T-cell (primary cell): ENCODE data around the gene NPR2. TPM values are rescaled to one million over a fixed set of nuclear protein-coding genes. Genes with fewer than 3 reads are reported as not detected.

ENCODE experiments used
- ATAC-seq, 4 experiments: fragments of 200-7000 bp in 3 of 4; fragments of 150-1000 bp in 1 of 4; cut with Tn5 transposase; replicated peaks in 1 of 4; 1 replicate in 3 of 4; 2 replicates in 1 of 4; pipeline ENCODE4 v1.10.0; 2021; ENCODE audit warnings: moderate library complexity in 3 of 4, mild to moderate bottlenecking in 2 of 4, moderate number of reproducible peaks in 1 of 4
- CTCF ChIA-PET, 2 donors: fragments of 300-600 bp; sonication (Branson Sonifier 250); formaldehyde crosslinking; loops; one replicate each; lab custom pipeline; 2022; ENCODE audit warnings: antibody characterized with exemption in 2 of 2; lab: Charles Lee
- POLR2A ChIA-PET, 2 donors: fragments of 300-600 bp; sonication (Branson Sonifier 250); formaldehyde crosslinking; loops; one replicate each; lab custom pipeline; 2022; ENCODE audit warnings: antibody characterized with exemption in 2 of 2; lab: Charles Lee
- DNase-seq, 35 experiments: peaks; one replicate each; pipeline versions ENCODE4 v3.0.0 to v3.0.0-alpha.2; 2013 to 2023
- H3K27ac ChIP-seq: one replicate; pipeline ENCODE4 v1.5.1; 2013; ENCODE audit warnings: low read length
- H3K27me3 ChIP-seq, 2 experiments: replicated peaks in 1 of 2; 1 replicate in 1 of 2; 2 replicates in 1 of 2; pipeline versions ENCODE4 v1.6.1 to v1.7.0; 2013; ENCODE audit warnings: low read length in 1 of 2, mixed read lengths in 1 of 2; ENCODE audit not compliant: control insufficient read depth in 2 of 2, insufficient read depth in 2 of 2; ENCODE audit errors: extremely low read depth in 1 of 2
- H3K36me3 ChIP-seq, 2 donors: 1 replicate in 1 of 2; 2 replicates in 1 of 2; pipeline versions ENCODE4 v1.6.1 to v1.7.0; 2013; ENCODE audit warnings: low read length in 1 of 2; ENCODE audit not compliant: control insufficient read depth in 2 of 2, insufficient read depth in 1 of 2; ENCODE audit errors: extremely low read depth in 1 of 2
- H3K4me1 ChIP-seq, 2 experiments: 1 replicate in 1 of 2; 2 replicates in 1 of 2; pipeline versions ENCODE4 v1.6.1 to v1.7.0; 2013; ENCODE audit warnings: low read length in 2 of 2, mixed read lengths in 1 of 2; ENCODE audit not compliant: insufficient read depth in 2 of 2, control insufficient read depth in 1 of 2; ENCODE audit errors: extremely low read depth in 1 of 2
- H3K4me3 ChIP-seq, 2 donors: 1 replicate in 1 of 2; 2 replicates in 1 of 2; pipeline versions ENCODE4 v1.5.1 to v1.7.0; 2013; ENCODE audit warnings: mild to moderate bottlenecking in 2 of 2, low read length in 1 of 2, moderate library complexity in 1 of 2; ENCODE audit not compliant: control insufficient read depth in 1 of 2; ENCODE audit errors: extremely low read depth in 1 of 2
- H3K9me3 ChIP-seq: 2 replicates; pipeline ENCODE4 v1.7.0; 2013
- H3K27ac Mint-ChIP-seq, 2 donors: one replicate each; pipeline ENCODE4 v1.8.0; 2020 to 2021; ENCODE audit warnings: mild to moderate bottlenecking in 2 of 2, mixed read lengths in 2 of 2
- H3K27me3 Mint-ChIP-seq, 2 donors: one replicate each; pipeline ENCODE4 v1.8.0; 2021 to 2022; ENCODE audit warnings: mixed read lengths in 2 of 2
- H3K36me3 Mint-ChIP-seq: one replicate; pipeline ENCODE4 v1.8.0; 2021; ENCODE audit warnings: mixed read lengths
- H3K4me1 Mint-ChIP-seq, 3 donors: one replicate each; pipeline ENCODE4 v1.8.0; 2020 to 2022; ENCODE audit warnings: mixed read lengths in 3 of 3, mild to moderate bottlenecking in 1 of 3
- H3K4me3 Mint-ChIP-seq, 3 donors: one replicate each; pipeline ENCODE4 v1.8.0; 2020 to 2022; ENCODE audit warnings: mild to moderate bottlenecking in 3 of 3, mixed read lengths in 3 of 3, moderate library complexity in 3 of 3
- H3K9me3 Mint-ChIP-seq, 3 donors: one replicate each; pipeline ENCODE4 v1.8.0; 2020 to 2022; ENCODE audit warnings: mixed read lengths in 3 of 3
- WGBS: methylation state at CpG from one replicate; pipeline ENCODE4 v1.1.5; 2013; ENCODE audit warnings: missing lambda C conversion rate; ENCODE audit not compliant: insufficient coverage; 5-methylcytosine and 5-hydroxymethylcytosine counted together
- total RNA-seq, 35 experiments: library from RNA in 6 of 35; stranded (reverse) in 6 of 35; fragments of 120-200 nt in 1 of 35; gene quantifications; one replicate each; pipeline versions ENCODE4 v1.2.1 to v1.2.4 and lab custom pipeline; 2013 to 2026

Gene NPR2
- total RNA-seq, 5 donors from 2014 or later (not counting 1 experiment from before 2014, with no cell fraction given), result 5.9 to 10.9 (median 10.5) TPM

GRCh38 chr9:35754264-35754663, 37.1 kb upstream of the NPR2 start, which contains the start of gene MSMP:
MSMP (minus strand) TSS chr9:35754276; CDS start chr9:35754129, 147 bp downstream.
- H3K4me1 Mint-ChIP-seq, result peaks cover 40 to 59% (median 49%) of the 10 kb centered on the region in 3 donors
- DNase-seq (no peak), ATAC-seq (no peak)
- CTCF ChIA-PET, result interaction anchor here (0.6 to 1.2 kb wide), 3 partner anchors 20 to 142 kb away, joined by 3 to 4 read pairs (median 3); no protein-coding TSS in a partner anchor
- Histone ChIP-seq H3K27me3 (no peaks in the 10 kb centered on the region), H3K27ac (no peak within 1 kb of the TSS), H3K36me3 (peaks cover 5 to 38% of the 10 kb centered on the region in 2 donors), H3K4me1 (peaks cover 5 to 34% of the 10 kb centered on the region in 2 experiments), H3K4me3 (no peak within 1 kb of the TSS), H3K9me3 (no peaks in the 10 kb centered on the region)
- no peaks in the 10 kb centered on the region for H3K9me3 Mint-ChIP-seq
- no peak within 1 kb of the TSS for H3K4me3 Mint-ChIP-seq
- H3K36me3 Mint-ChIP-seq, result peaks cover 23% of the 10 kb centered on the region
- 90% methylated on average over 1 of the region's 3 CpGs for WGBS
- H3K27ac Mint-ChIP-seq, result peak within 1 kb of the TSS in 1 of 2 donors; percentile 94
- POLR2A ChIA-PET, result no interaction called here
- H3K27me3 Mint-ChIP-seq, result no peaks in the 10 kb centered on the region

- H3K27ac ChIP-seq, result no peak overlapping the region
- H3K27me3 Mint-ChIP-seq, result no peaks in the 10 kb centered on the region
- peak overlapping the region in 2 of 3 donors; percentile 34 to 88 for H3K4me3 Mint-ChIP-seq
- DNase-seq, result no peak
- no peaks in the 10 kb centered on the region for H3K27me3 ChIP-seq
- ChIA-PET CTCF (interaction anchor here in 1 of 2 donors (0.5 to 2.4 kb wide), 2 partner anchors 45 to 97 kb away, joined by 4 to 13 read pairs; partner anchors contain the start of genes CCDC107 and RMRP), POLR2A (interaction anchor here in 1 of 2 donors (0.6 kb wide), 1 partner anchor 619 kb away, joined by 3 read pairs; no protein-coding TSS in a partner anchor)
- H3K4me1 Mint-ChIP-seq, result peaks cover 40 to 59% (median 49%) of the 10 kb centered on the region in 3 donors
- no peak for ATAC-seq
- H3K27ac Mint-ChIP-seq, result peak overlapping the region; percentile 38 to 94
- H3K36me3 ChIP-seq, result peaks cover 5 to 38% of the 10 kb centered on the region in 2 donors
- peaks cover 23% of the 10 kb centered on the region for H3K36me3 Mint-ChIP-seq
- H3K9me3 ChIP-seq, result no peaks in the 10 kb centered on the region
- peaks cover 2 to 26% of the 10 kb centered on the region in 2 experiments for H3K4me1 ChIP-seq
- 100% methylated on average over 3 of the region's 4 CpGs for WGBS
- no peak overlapping the region for H3K4me3 ChIP-seq
- H3K9me3 Mint-ChIP-seq, result no peaks in the 10 kb centered on the region
These were observed 36.3 kb upstream of the NPR2 start for GRCh38 chr9:35755071-35755470.

GRCh38 chr9:35756275-35757225, 34.8 kb upstream of the NPR2 start:
- peak overlapping the region; percentile 88 to 94 (median 92) for H3K4me3 Mint-ChIP-seq
- Histone ChIP-seq H3K27me3 (no peaks in the 10 kb centered on the region), H3K27ac (peak overlapping the region; percentile 74), H3K9me3 (no peaks in the 10 kb centered on the region), H3K4me3 (peak overlapping the region; percentile 83 to 85), H3K36me3 (peaks cover 5 to 28% of the 10 kb centered on the region in 2 donors), H3K4me1 (peaks cover 2 to 18% of the 10 kb centered on the region in 2 experiments)
- no peaks in the 10 kb centered on the region for H3K9me3 Mint-ChIP-seq
- DNase-seq (peak; percentile 51 to 84 (median 72)), ATAC-seq (peak; percentile 87 to 95 (median 90))
- 9% methylated on average over 35 of the region's 48 CpGs for WGBS
- no peaks in the 10 kb centered on the region for H3K27me3 Mint-ChIP-seq
- ChIA-PET CTCF (interaction anchor here (0.6 to 2.4 kb wide), 20 partner anchors 8 to 832 kb away, joined by 3 to 13 read pairs (median 3); partner anchors contain the start of genes CCDC107 (in 1 of the 2), CREB3 (in 1 of the 2), GBA2 (in 1 of the 2) and RMRP (in 1 of the 2)), POLR2A (interaction anchor here in 1 of 2 donors (0.5 kb wide), 2 partner anchors 27 to 32 kb away, joined by 3 to 6 read pairs; no protein-coding TSS in a partner anchor)
- H3K36me3 Mint-ChIP-seq, result peaks cover 29% of the 10 kb centered on the region
- H3K4me1 Mint-ChIP-seq, result peaks cover 50 to 58% (median 53%) of the 10 kb centered on the region in 3 donors
- peak overlapping the region; percentile 94 to 95 for H3K27ac Mint-ChIP-seq

- WGBS, result 4% methylated on average over 19 of the region's 20 CpGs
- Mint-ChIP-seq H3K4me1 (peaks cover 58 to 62% (median 60%) of the 10 kb centered on the region in 3 donors), H3K4me3 (peak overlapping the region; percentile 88 to 94 (median 92)), H3K27ac (peak overlapping the region; percentile 92 to 94), H3K9me3 (no peaks in the 10 kb centered on the region), H3K36me3 (peaks cover 24% of the 10 kb centered on the region), H3K27me3 (no peaks in the 10 kb centered on the region)
- CTCF ChIA-PET, result interaction anchor here (0.6 to 2.4 kb wide), 19 partner anchors 9 to 1416 kb away, joined by 3 to 13 read pairs (median 3); partner anchors contain the start of genes CCDC107 (in 1 of the 2), GBA2 (in 1 of the 2) and RMRP (in 1 of the 2)
- Histone ChIP-seq H3K4me3 (peak overlapping the region; percentile 83 to 85), H3K36me3 (peaks cover 3 to 20% of the 10 kb centered on the region in 2 donors), H3K27me3 (no peaks in the 10 kb centered on the region), H3K4me1 (peaks cover 2 to 18% of the 10 kb centered on the region in 2 experiments), H3K9me3 (no peaks in the 10 kb centered on the region), H3K27ac (peak overlapping the region; percentile 74)
- DNase-seq (peak in 3 of 35 experiments; percentile 13 to 35 (median 14)), ATAC-seq (peak; percentile 5 to 17 (median 12))
- POLR2A ChIA-PET, result interaction anchor here in 1 of 2 donors (0.5 kb wide), 1 partner anchor 31 kb away, joined by 3 read pairs; no protein-coding TSS in a partner anchor
These were observed 34.0 kb upstream of the NPR2 start for GRCh38 chr9:35757226-35757891.

GRCh38 chr9:35757892-35758275, 33.5 kb upstream of the NPR2 start:
- Histone ChIP-seq H3K36me3 (peaks cover 0 to 15% of the 10 kb centered on the region in 2 donors), H3K4me3 (peak overlapping the region in 1 of 2 donors; percentile 83), H3K9me3 (no peaks in the 10 kb centered on the region), H3K27me3 (no peaks in the 10 kb centered on the region), H3K4me1 (peaks cover 2 to 18% of the 10 kb centered on the region in 2 experiments), H3K27ac (peak overlapping the region; percentile 74)
- H3K27ac Mint-ChIP-seq, result peak overlapping the region; percentile 71 to 92
- ChIA-PET CTCF (interaction anchor here (0.6 to 1.4 kb wide), 2 partner anchors 32 to 1417 kb away, joined by 3 to 5 read pairs; no protein-coding TSS in a partner anchor), POLR2A (no interaction called here)
- H3K36me3 Mint-ChIP-seq, result peaks cover 21% of the 10 kb centered on the region
- DNase-seq (no peak), ATAC-seq (no peak)
- H3K4me1 Mint-ChIP-seq, result peaks cover 58 to 62% (median 61%) of the 10 kb centered on the region in 3 donors
- no peaks in the 10 kb centered on the region for H3K27me3 Mint-ChIP-seq
- peak overlapping the region; percentile 88 to 94 (median 92) for H3K4me3 Mint-ChIP-seq
- H3K9me3 Mint-ChIP-seq, result no peaks in the 10 kb centered on the region
